Transverse colon (tissue), 4 donors: ENCODE results near the gene ARHGAP32.

Experiments
- EP300 ChIP-seq: sonication (generic); formaldehyde crosslinking; IDR thresholded peaks from one replicate; pipeline ENCODE4 v1.6.1; 2017; ENCODE audit warnings: antibody characterized with exemption, low read depth
- POLR2A ChIP-seq: fragments of 450-650 bp; IDR thresholded peaks from one replicate; pipeline ENCODE4 v1.6.1; 2016; ENCODE audit warnings: antibody characterized with exemption, mild to moderate bottlenecking, moderate library complexity
- POLR2AphosphoS5 ChIP-seq, 3 donors: sonication (generic); formaldehyde crosslinking; IDR thresholded peaks; one replicate each; pipeline ENCODE4 v1.6.1; 2016; ENCODE audit warnings: antibody characterized with exemption in 3 of 3
- TF ChIP-seq, protein P1 (sequence below), 5 experiments: fragments of 200-600 bp in 3 of 5; fragments of 450-650 bp in 2 of 5; sonication (generic) in 3 of 5; IDR thresholded peaks; 1 replicate in 2 of 5; 2 replicates in 3 of 5; pipeline ENCODE4 v1.5.1; 2016 to 2017; ENCODE audit warnings: antibody characterized with exemption in 5 of 5, inconsistent platforms in 3 of 5, mild to moderate bottlenecking in 2 of 5, moderate library complexity in 1 of 5

DNA sequence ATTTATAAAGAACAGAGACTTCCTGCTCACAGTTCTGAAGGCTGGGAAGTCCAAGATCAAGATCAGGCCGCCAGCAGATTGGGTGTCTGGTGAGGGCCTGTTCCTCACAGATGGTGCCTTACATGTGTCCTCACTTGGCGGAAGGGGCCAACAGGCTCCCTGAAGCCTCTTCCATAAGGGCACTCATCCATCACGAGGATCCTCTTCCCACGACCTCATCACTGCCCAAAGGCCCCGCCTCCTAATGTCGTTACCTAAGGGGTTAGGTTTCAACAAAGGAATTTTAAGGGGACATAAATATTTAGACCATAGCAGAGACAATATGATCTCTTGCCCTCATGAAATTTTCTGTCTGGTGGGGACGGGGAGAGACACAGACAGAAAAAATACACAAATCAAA is 268.0 kb downstream of the ARHGAP32 start:
- TF ChIP-seq POLR2A (no peak), POLR2AphosphoS5 (IDR thresholded peaks at IDR 0.05) (no peak), EP300 (no peak)
- TF ChIP-seq, protein P1, sequence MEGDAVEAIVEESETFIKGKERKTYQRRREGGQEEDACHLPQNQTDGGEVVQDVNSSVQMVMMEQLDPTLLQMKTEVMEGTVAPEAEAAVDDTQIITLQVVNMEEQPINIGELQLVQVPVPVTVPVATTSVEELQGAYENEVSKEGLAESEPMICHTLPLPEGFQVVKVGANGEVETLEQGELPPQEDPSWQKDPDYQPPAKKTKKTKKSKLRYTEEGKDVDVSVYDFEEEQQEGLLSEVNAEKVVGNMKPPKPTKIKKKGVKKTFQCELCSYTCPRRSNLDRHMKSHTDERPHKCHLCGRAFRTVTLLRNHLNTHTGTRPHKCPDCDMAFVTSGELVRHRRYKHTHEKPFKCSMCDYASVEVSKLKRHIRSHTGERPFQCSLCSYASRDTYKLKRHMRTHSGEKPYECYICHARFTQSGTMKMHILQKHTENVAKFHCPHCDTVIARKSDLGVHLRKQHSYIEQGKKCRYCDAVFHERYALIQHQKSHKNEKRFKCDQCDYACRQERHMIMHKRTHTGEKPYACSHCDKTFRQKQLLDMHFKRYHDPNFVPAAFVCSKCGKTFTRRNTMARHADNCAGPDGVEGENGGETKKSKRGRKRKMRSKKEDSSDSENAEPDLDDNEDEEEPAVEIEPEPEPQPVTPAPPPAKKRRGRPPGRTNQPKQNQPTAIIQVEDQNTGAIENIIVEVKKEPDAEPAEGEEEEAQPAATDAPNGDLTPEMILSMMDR (IDR thresholded peaks at IDR 0.05) = no peak
